Activated T-helper 1 cell treated with anti-CD3 and anti-CD28 coated beads, Interleukin-12 subunit alpha, Interleukin-12 subunit beta, Interleukin-2, Interleukin-4 antibody, amounts not matched to agents 30 ng/mL and 10 ng/mL and 1 ng/mL, durations not matched to agents 14 hours and 24 hours and 36 hours (primary cell): ENCODE results near the gene PPIB. TPM values are rescaled to one million over a fixed set of nuclear protein-coding genes. Genes with fewer than 3 reads are reported as not detected.

Experiments
- DNase-seq: peaks from one replicate; pipeline ENCODE4 v3.0.0; 2021; ENCODE audit warnings: low spot score
- H3K27ac Mint-ChIP-seq: one replicate; pipeline ENCODE4 v1.8.0; 2021; ENCODE audit warnings: mild to moderate bottlenecking, mixed read lengths
- H3K27me3 Mint-ChIP-seq: one replicate; pipeline ENCODE4 v1.8.0; 2022; ENCODE audit warnings: mild to moderate bottlenecking, moderate library complexity, mixed read lengths; ENCODE audit not compliant: insufficient read depth
- H3K36me3 Mint-ChIP-seq: one replicate; pipeline ENCODE4 v1.8.0; 2021; ENCODE audit warnings: low read depth, mixed read lengths
- H3K4me1 Mint-ChIP-seq: one replicate; pipeline ENCODE4 v1.8.0; 2021; ENCODE audit warnings: low read depth, mixed read lengths
- H3K4me3 Mint-ChIP-seq: one replicate; pipeline ENCODE4 v1.8.0; 2021; ENCODE audit warnings: mild to moderate bottlenecking, moderate library complexity, mixed read lengths
- H3K9me3 Mint-ChIP-seq: one replicate; pipeline ENCODE4 v1.8.0; 2021; ENCODE audit warnings: mixed read lengths
- intact Hi-C: fragments of 100-400 bp; cut with micrococcal nuclease; formaldehyde crosslinking; loops from one replicate; pipeline ENCODE4 v1.15.1; 2024
- total RNA-seq: library from RNA; stranded (reverse); gene quantifications from 2 replicates; pipeline ENCODE4 v1.2.3, GENCODE V29; 2022

The PPIB gene
- total RNA-seq, 1 donor from 2014 or later, result 388 TPM

- intact Hi-C loops, result no loop called here
- Mint-ChIP-seq H3K27ac (no peak overlapping the region), H3K9me3 (no peaks in the 10 kb centered on the region), H3K27me3 (no peaks in the 10 kb centered on the region), H3K36me3 (peaks cover 11% of the 10 kb centered on the region), H3K4me3 (no peak overlapping the region), H3K4me1 (no peaks in the 10 kb centered on the region)
- DNase-seq, result no peak
Observed at GRCh38 chr15:64144192-64144564, 18.6 kb downstream of the PPIB start.

GRCh38 chr15:64143276-64143675, 19.5 kb downstream of the PPIB start:
- intact Hi-C loops, result no loop called here

GRCh38 chr15:64141798-64142512, 20.9 kb downstream of the PPIB start:
- no peak overlapping the region for H3K4me3 Mint-ChIP-seq
- intact Hi-C loops, result no loop called here
- H3K4me1 Mint-ChIP-seq, result no peaks in the 10 kb centered on the region
- H3K27ac Mint-ChIP-seq, result peak overlapping the region; percentile 36
- peaks cover 17% of the 10 kb centered on the region for H3K36me3 Mint-ChIP-seq
- no peaks in the 10 kb centered on the region for H3K27me3 Mint-ChIP-seq
- DNase-seq, result no peak
- no peaks in the 10 kb centered on the region for H3K9me3 Mint-ChIP-seq

More at GRCh38 chr15:64143276-64143675, 19.5 kb downstream of the PPIB start:
- no peaks in the 10 kb centered on the region for H3K4me1 Mint-ChIP-seq
- peaks cover 13% of the 10 kb centered on the region for H3K36me3 Mint-ChIP-seq
- H3K27me3 Mint-ChIP-seq, result no peaks in the 10 kb centered on the region
- no peak overlapping the region for H3K27ac Mint-ChIP-seq
- no peak for DNase-seq
- no peaks in the 10 kb centered on the region for H3K9me3 Mint-ChIP-seq
- H3K4me3 Mint-ChIP-seq, result no peak overlapping the region

- Mint-ChIP-seq H3K27ac (no peak overlapping the region), H3K36me3 (peaks cover 29% of the 10 kb centered on the region), H3K27me3 (no peaks in the 10 kb centered on the region), H3K4me3 (no peak overlapping the region), H3K9me3 (no peaks in the 10 kb centered on the region), H3K4me1 (no peaks in the 10 kb centered on the region)
- DNase-seq, result no peak
- intact Hi-C loops, result no loop called here
Observed at GRCh38 chr15:64138331-64138941, 24.4 kb downstream of the PPIB start.

GRCh38 chr15:64137226-64137833, 25.5 kb downstream of the PPIB start:
- intact Hi-C loops, result no loop called here
- peaks cover 37% of the 10 kb centered on the region for H3K36me3 Mint-ChIP-seq
- H3K27me3 Mint-ChIP-seq, result no peaks in the 10 kb centered on the region
- no peak overlapping the region for H3K4me3 Mint-ChIP-seq
- H3K27ac Mint-ChIP-seq, result no peak overlapping the region
- H3K9me3 Mint-ChIP-seq, result no peaks in the 10 kb centered on the region
- DNase-seq, result no peak
- H3K4me1 Mint-ChIP-seq, result no peaks in the 10 kb centered on the region

GRCh38 chr15:64136347-64136746, 26.5 kb downstream of the PPIB start:
- Mint-ChIP-seq H3K36me3 (peaks cover 36% of the 10 kb centered on the region), H3K4me1 (no peaks in the 10 kb centered on the region), H3K27ac (no peak overlapping the region), H3K4me3 (no peak overlapping the region), H3K27me3 (no peaks in the 10 kb centered on the region), H3K9me3 (no peaks in the 10 kb centered on the region)
- intact Hi-C loops, result no loop called here
- no peak for DNase-seq

- Mint-ChIP-seq H3K36me3 (peaks cover 42% of the 10 kb centered on the region), H3K4me3 (no peak overlapping the region), H3K4me1 (no peaks in the 10 kb centered on the region), H3K9me3 (no peaks in the 10 kb centered on the region), H3K27ac (no peak overlapping the region), H3K27me3 (no peaks in the 10 kb centered on the region)
- intact Hi-C loops, result no loop called here
- DNase-seq, result no peak
Observed at GRCh38 chr15:64134345-64134829, 28.4 kb downstream of the PPIB start.

- H3K4me3 Mint-ChIP-seq, result no peak overlapping the region
- DNase-seq, result no peak
- no peaks in the 10 kb centered on the region for H3K27me3 Mint-ChIP-seq
- no peaks in the 10 kb centered on the region for H3K9me3 Mint-ChIP-seq
- H3K36me3 Mint-ChIP-seq, result peaks cover 42% of the 10 kb centered on the region
- no peak overlapping the region for H3K27ac Mint-ChIP-seq
- no peaks in the 10 kb centered on the region for H3K4me1 Mint-ChIP-seq
- intact Hi-C loops, result no loop called here
Observed at GRCh38 chr15:64133623-64134344, 29.0 kb downstream of the PPIB start.

- Mint-ChIP-seq H3K36me3 (peaks cover 48% of the 10 kb centered on the region), H3K27ac (no peak overlapping the region), H3K4me1 (no peaks in the 10 kb centered on the region), H3K9me3 (no peaks in the 10 kb centered on the region), H3K4me3 (no peak overlapping the region), H3K27me3 (no peaks in the 10 kb centered on the region)
- no peak for DNase-seq
- intact Hi-C loops, result no loop called here
Observed at GRCh38 chr15:64132217-64132616, 30.6 kb downstream of the PPIB start.

GRCh38 chr15:64131547-64131946, 31.3 kb downstream of the PPIB start:
- peaks cover 45% of the 10 kb centered on the region for H3K36me3 Mint-ChIP-seq
- no peak overlapping the region for H3K4me3 Mint-ChIP-seq
- no peaks in the 10 kb centered on the region for H3K9me3 Mint-ChIP-seq

GRCh38 chr15:64130159-64130558, 32.7 kb downstream of the PPIB start:
- Mint-ChIP-seq H3K36me3 (peaks cover 46% of the 10 kb centered on the region), H3K27ac (no peak overlapping the region), H3K4me3 (no peak overlapping the region), H3K27me3 (no peaks in the 10 kb centered on the region), H3K9me3 (no peaks in the 10 kb centered on the region), H3K4me1 (no peaks in the 10 kb centered on the region)
- intact Hi-C loops, result no loop called here
- no peak for DNase-seq

More at GRCh38 chr15:64131547-64131946, 31.3 kb downstream of the PPIB start:
- no peaks in the 10 kb centered on the region for H3K4me1 Mint-ChIP-seq
- no peaks in the 10 kb centered on the region for H3K27me3 Mint-ChIP-seq
- DNase-seq, result no peak
- no peak overlapping the region for H3K27ac Mint-ChIP-seq
- intact Hi-C loops, result no loop called here

GRCh38 chr15:64127521-64128270, 35.1 kb downstream of the PPIB start:
- Mint-ChIP-seq H3K9me3 (no peaks in the 10 kb centered on the region), H3K27me3 (no peaks in the 10 kb centered on the region), H3K4me1 (no peaks in the 10 kb centered on the region), H3K27ac (no peak overlapping the region), H3K4me3 (no peak overlapping the region), H3K36me3 (peaks cover 54% of the 10 kb centered on the region)
- DNase-seq, result no peak
- intact Hi-C loops, result no loop called here
